ENCODE results near the gene NEMF.

DNA sequence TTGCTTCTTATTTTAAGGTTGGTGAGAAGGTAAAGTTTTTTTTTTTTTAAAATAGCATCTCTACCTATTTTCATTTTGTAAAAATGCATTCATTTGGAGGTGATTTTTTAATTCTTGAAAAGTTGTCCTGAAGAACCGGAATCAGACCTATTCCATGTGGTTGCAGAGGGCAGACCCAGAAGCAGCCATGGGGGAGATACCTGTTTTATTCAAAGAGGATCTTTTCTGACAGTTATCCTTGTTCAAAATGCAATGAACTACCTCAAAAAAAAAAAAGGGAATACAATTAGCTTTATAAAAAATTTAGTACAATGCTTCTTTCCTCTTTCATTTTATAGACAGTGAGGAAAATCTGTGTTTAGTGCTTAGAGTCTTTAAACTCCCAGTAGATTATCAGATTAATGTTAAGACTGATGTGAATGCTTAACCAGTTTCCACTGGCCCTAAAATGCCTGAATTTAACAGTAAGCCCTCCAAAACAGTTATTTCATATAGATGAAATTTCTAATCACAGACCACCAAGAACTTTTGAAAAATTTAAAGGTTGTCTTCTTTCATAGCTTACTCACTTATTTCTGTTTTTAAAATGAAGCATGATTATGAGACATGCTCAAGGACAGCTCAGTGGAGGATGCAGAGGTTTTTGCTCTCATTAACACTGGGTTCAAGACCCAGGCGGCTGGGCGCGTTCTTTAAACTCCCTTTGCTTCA, 8.6 kb upstream of the NEMF start:
- TF ChIP-seq POLR2AphosphoS5 (IDR thresholded peaks at IDR 0.05) (no peak), POLR2A (IDR thresholded peaks at IDR 0.05) (no peak)
- TF ChIP-seq, protein P1, sequence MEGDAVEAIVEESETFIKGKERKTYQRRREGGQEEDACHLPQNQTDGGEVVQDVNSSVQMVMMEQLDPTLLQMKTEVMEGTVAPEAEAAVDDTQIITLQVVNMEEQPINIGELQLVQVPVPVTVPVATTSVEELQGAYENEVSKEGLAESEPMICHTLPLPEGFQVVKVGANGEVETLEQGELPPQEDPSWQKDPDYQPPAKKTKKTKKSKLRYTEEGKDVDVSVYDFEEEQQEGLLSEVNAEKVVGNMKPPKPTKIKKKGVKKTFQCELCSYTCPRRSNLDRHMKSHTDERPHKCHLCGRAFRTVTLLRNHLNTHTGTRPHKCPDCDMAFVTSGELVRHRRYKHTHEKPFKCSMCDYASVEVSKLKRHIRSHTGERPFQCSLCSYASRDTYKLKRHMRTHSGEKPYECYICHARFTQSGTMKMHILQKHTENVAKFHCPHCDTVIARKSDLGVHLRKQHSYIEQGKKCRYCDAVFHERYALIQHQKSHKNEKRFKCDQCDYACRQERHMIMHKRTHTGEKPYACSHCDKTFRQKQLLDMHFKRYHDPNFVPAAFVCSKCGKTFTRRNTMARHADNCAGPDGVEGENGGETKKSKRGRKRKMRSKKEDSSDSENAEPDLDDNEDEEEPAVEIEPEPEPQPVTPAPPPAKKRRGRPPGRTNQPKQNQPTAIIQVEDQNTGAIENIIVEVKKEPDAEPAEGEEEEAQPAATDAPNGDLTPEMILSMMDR (IDR thresholded peaks at IDR 0.05), result no peak

Measured in gastroesophageal sphincter (tissue), 3 donors.